Lower lobe of right lung (tissue), 2 donors: ENCODE measurements around the gene PTPRE. TPM values are rescaled to one million over a fixed set of nuclear protein-coding genes. Genes with fewer than 3 reads are reported as not detected.
A peak's percentile ranks its signal among the peaks of the same experiment; 100 is the strongest.

Source experiments
- ATAC-seq, 2 donors: fragments of 200-7000 bp; cut with Tn5 transposase; one replicate each; pipeline ENCODE4 v1.9.1; 2020 to 2022; ENCODE audit warnings: mild to moderate bottlenecking in 2 of 2, moderate library complexity in 2 of 2
- DNase-seq: peaks from one replicate; pipeline ENCODE4 v3.0.0-alpha.2; 2020
- H3K27ac ChIP-seq: fragments of 200-600 bp; one replicate; pipeline ENCODE4 v1.8.0; 2022
- H3K27me3 ChIP-seq: fragments of 200-600 bp; one replicate; pipeline ENCODE4 v1.8.0; 2022; ENCODE audit warnings: low read depth
- H3K36me3 ChIP-seq: fragments of 200-600 bp; one replicate; pipeline ENCODE4 v1.8.0; 2022; ENCODE audit warnings: mild to moderate bottlenecking
- H3K4me1 ChIP-seq: fragments of 200-600 bp; one replicate; pipeline ENCODE4 v1.8.0; 2022
- H3K4me3 ChIP-seq: fragments of 200-600 bp; one replicate; pipeline ENCODE4 v1.8.0; 2022; ENCODE audit warnings: mild to moderate bottlenecking
- H3K9me3 ChIP-seq: fragments of 200-600 bp; one replicate; pipeline ENCODE4 v1.8.0; 2022
- intact Hi-C: fragments of 100-400 bp; cut with DNase I; formaldehyde crosslinking; loops from one replicate; pipeline ENCODE4 v1.11.0; 2022
- total RNA-seq: library from RNA; stranded (reverse); fragmentation: NEBNext Ultra II Directional; extraction: Animal tissue kit (Norgen Biotek cat#: 25700); gene quantifications from one replicate; pipeline ENCODE4 v1.2.1, GENCODE V29; 2021
- TF ChIP-seq, protein P1 (sequence below): fragments of 200-600 bp; IDR thresholded peaks from one replicate; pipeline ENCODE4 v1.8.0; 2022; ENCODE audit warnings: antibody characterized with exemption, mild to moderate bottlenecking
- donor health status: DM: no; HTN: yes; CAD: no; lungs with severe emphysema.

PTPRE gene
- total RNA-seq, 1 donor from 2014 or later, result 60.5 TPM

DNA sequence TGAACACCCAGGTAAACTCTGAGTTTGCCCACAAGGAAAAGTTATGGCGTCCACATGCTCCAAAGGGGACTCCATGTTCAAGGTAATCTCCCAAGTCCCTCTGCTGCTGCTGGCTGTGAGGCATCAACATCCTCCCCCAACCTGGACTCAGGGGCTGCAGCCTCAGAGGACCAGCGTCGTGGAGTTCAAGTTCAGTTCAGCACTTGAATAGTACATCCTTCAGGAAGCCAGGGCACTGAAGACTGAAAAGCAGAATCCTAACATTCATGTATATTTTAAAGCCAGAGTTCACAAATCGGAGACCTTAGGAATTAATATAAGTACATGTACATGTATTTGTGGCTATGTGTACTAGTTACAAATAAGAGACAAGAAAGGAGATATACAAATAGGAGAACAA is 90.4 kb downstream of the PTPRE start:
- Histone ChIP-seq H3K9me3 (no peaks in the 10 kb centered on the region), H3K27me3 (no peaks in the 10 kb centered on the region), H3K36me3 (no peaks in the 10 kb centered on the region), H3K27ac (peak overlapping the region; percentile 63), H3K4me3 (no peak overlapping the region), H3K4me1 (peaks cover 48% of the 10 kb centered on the region)
- ATAC-seq (no peak), DNase-seq (no peak)
- intact Hi-C loops, result no loop called here
- TF ChIP-seq, protein P1, sequence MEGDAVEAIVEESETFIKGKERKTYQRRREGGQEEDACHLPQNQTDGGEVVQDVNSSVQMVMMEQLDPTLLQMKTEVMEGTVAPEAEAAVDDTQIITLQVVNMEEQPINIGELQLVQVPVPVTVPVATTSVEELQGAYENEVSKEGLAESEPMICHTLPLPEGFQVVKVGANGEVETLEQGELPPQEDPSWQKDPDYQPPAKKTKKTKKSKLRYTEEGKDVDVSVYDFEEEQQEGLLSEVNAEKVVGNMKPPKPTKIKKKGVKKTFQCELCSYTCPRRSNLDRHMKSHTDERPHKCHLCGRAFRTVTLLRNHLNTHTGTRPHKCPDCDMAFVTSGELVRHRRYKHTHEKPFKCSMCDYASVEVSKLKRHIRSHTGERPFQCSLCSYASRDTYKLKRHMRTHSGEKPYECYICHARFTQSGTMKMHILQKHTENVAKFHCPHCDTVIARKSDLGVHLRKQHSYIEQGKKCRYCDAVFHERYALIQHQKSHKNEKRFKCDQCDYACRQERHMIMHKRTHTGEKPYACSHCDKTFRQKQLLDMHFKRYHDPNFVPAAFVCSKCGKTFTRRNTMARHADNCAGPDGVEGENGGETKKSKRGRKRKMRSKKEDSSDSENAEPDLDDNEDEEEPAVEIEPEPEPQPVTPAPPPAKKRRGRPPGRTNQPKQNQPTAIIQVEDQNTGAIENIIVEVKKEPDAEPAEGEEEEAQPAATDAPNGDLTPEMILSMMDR, result no peak

DNA sequence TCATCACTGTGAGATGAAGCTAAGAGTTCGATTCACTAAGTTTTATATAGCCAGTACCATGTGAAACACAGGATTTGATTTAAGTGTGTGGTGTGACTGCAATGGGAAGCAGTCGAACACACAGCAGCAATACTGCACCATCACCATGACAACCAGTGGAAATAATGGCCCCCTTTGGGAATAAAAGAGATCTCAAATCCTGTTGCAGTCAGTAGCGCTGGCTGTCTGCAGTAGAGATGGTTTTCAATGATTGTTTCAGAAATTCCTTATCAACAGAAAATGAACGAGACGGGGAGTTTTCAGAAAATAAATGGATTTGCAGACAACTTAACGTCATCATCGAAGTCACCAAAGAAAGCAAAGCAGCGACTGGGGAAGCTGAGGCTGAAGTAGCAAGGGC is 91.0 kb downstream of the PTPRE start:
- intact Hi-C loops, result no loop called here
- DNase-seq, result no peak

DNA sequence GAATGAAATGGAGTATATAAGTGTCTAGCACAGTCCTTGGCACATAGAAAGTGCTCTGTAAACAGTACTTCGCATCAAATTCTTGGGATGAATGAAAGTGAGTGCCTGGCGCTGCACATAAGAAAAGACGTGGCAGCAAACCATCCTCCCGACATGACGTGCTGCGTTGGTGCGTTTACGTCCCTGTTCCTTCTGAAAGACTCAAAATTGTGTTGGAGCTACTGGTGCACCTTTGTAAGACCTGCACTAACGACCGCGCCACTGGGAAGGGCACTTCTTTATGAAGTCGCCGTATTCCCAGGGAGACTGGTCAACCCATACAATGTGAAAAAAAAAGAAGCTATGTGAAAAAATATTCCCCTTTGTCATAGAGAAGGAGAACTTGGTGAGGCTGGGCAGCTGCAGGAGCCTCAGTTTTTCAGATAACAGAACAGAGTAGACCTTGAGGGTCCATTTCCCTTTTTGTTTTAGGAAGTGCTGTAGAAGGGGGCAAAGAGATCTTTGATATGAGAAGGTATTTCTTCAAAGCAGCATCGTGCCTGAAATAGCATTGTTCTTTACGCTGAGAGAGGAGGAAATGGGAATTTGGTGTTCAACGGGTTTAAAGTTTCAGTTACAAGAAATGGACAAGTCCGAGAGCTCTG is 91.7 kb downstream of the PTPRE start:
- H3K27me3 ChIP-seq, result no peaks in the 10 kb centered on the region
- DNase-seq, result no peak
- H3K4me1 ChIP-seq, result peaks cover 39% of the 10 kb centered on the region
- no peak for ATAC-seq
- TF ChIP-seq, protein P1, result no peak
- intact Hi-C loops, result no loop called here
- H3K36me3 ChIP-seq, result no peaks in the 10 kb centered on the region
- no peaks in the 10 kb centered on the region for H3K9me3 ChIP-seq
- H3K27ac ChIP-seq, result peak overlapping the region; percentile 63
- no peak overlapping the region for H3K4me3 ChIP-seq

More for the DNA sequence above, 91.0 kb downstream of the PTPRE start:
- Histone ChIP-seq H3K4me3 (no peak overlapping the region), H3K27me3 (no peaks in the 10 kb centered on the region), H3K27ac (peak overlapping the region; percentile 63), H3K4me1 (peaks cover 42% of the 10 kb centered on the region), H3K36me3 (no peaks in the 10 kb centered on the region), H3K9me3 (no peaks in the 10 kb centered on the region)
- TF ChIP-seq, protein P1, result no peak
- ATAC-seq, result no peak

DNA sequence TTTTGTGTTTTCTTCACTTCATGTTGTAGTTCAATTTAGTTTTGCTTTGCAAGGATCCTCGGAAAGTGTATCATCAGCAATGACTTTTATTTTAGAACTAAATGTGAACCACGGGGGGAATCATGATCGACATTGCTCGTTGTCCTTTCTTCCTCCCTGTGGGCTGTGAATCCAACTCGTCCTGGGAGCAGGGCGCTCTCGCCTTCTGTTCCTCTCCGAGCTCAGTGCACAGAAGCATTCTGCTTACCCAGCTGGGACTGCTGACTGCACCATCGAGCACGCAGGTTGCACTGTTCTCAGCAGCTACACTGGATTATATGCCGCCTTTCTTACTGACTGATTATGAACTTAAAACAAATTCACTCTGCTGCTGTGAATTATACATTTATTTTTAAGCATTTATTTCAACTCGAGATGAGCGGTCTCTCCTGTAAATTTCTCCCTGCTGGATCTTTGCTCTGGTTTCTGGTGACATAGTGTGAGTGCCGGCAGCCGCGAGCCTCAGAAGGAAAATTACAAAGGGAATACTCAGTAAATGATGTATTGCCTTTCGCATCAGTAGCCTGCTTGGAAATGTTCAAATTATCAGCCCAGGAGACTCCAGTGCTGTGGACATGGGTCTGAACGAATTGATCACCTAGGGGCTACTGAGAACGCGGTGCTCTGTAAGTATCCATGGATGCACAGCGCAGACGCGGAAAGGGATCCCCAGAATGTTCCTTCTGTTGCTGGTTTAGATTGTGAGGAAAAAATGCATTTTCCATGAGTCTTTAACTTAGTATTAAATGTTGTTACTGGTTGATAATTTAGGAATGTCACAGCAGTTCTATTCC is 92.6 kb downstream of the PTPRE start:
- Histone ChIP-seq H3K36me3 (no peaks in the 10 kb centered on the region), H3K4me1 (peaks cover 39% of the 10 kb centered on the region), H3K4me3 (no peak overlapping the region), H3K27me3 (no peaks in the 10 kb centered on the region), H3K9me3 (no peaks in the 10 kb centered on the region), H3K27ac (no peak overlapping the region)
- intact Hi-C loops, result no loop called here
- ATAC-seq (no peak), DNase-seq (no peak)
- TF ChIP-seq, protein P1, result no peak

DNA sequence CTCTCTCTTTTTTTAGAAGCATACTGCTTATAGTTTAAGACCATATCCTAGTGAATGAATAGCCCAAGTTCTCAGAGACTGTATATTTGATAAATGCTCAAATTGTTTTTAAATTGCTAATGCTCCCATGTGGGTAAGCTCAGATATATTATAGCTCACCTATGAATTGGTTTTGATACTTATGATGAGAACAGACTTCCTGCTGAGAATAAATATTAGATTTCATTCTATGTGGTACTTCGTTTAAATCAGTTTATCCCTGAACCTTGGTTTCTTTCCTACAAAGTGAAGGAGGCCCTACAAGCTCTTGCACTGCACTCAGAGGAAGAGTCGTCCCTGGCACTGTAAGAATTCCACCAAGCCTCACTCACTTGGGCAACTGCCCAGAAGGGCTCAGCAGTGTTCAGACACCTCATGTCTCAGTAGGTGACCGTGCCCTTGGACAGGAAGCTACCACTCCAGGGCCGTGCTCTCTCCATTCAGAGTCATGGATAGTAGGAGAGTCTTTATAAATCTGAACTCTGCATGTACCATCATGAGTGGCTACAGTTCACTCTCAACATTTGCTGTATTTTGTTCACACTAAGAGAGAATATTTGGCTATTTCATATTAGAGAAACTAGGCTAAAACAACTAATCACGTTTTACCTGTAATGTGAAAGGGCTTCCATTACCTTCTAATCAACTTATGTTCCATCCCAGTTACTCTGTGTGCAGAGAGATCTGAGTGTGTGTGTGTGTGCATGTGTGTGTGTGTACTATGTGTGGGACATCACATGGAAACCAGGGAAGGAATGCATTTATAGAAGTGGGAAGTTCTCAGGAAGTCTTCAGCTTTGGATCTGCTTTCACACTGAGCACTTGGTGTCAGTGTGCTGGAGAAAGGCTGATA is 93.8 kb downstream of the PTPRE start:
- DNase-seq (peak; percentile 70), ATAC-seq (peak; percentile 82 to 86)
- Histone ChIP-seq H3K36me3 (no peaks in the 10 kb centered on the region), H3K9me3 (no peaks in the 10 kb centered on the region), H3K4me3 (no peak overlapping the region), H3K4me1 (peaks cover 45% of the 10 kb centered on the region), H3K27ac (peak overlapping the region; percentile 20), H3K27me3 (no peaks in the 10 kb centered on the region)
- TF ChIP-seq, protein P1, result no peak
- intact Hi-C loops, result no loop called here
